TTC549 (cell line): ENCODE results near the gene HOXC4.

Source experiments
- FAIRE-seq: peaks from 2 replicates; lab custom pipeline; 2012; peaks lifted over from hg19 to GRCh38; lab: Jason Lieb, UNC

Gene HOXC4

GRCh38 chr12:54053751-54054741, at the start of gene HOXC4:
TSS of gene HOXC4 (plus strand) at chr12:54053835. CDS start at chr12:54053923, 88 bp downstream.
- FAIRE-seq, result no peak

- FAIRE-seq, result no peak
Measured at GRCh38 chr12:54004063-54004840, 49.4 kb upstream of the HOXC4 start.

GRCh38 chr12:54004841-54005530, 48.6 kb upstream of the HOXC4 start:
- no peak for FAIRE-seq

- no peak for FAIRE-seq
Measured at GRCh38 chr12:54005531-54005852, 48.1 kb upstream of the HOXC4 start.

- FAIRE-seq, result no peak
Measured at GRCh38 chr12:54005853-54006558, 47.6 kb upstream of the HOXC4 start.

GRCh38 chr12:54006559-54007220, 46.9 kb upstream of the HOXC4 start:
- no peak for FAIRE-seq

GRCh38 chr12:54007538-54008259, 45.9 kb upstream of the HOXC4 start:
- FAIRE-seq, result no peak

- FAIRE-seq, result no peak
Measured at GRCh38 chr12:54008260-54008552, 45.4 kb upstream of the HOXC4 start.

- FAIRE-seq, result no peak
Measured at GRCh38 chr12:54009171-54010052, 44.2 kb upstream of the HOXC4 start.

GRCh38 chr12:54010053-54010971, 43.3 kb upstream of the HOXC4 start:
- no peak for FAIRE-seq

GRCh38 chr12:54010972-54011664, 42.5 kb upstream of the HOXC4 start:
- FAIRE-seq, result no peak

- FAIRE-seq, result peak; percentile 43
Measured at GRCh38 chr12:54011665-54012532, 41.7 kb upstream of the HOXC4 start.

- FAIRE-seq, result no peak
Measured at GRCh38 chr12:54012631-54013409, 40.8 kb upstream of the HOXC4 start.

GRCh38 chr12:54014377-54015017, 39.1 kb upstream of the HOXC4 start:
- FAIRE-seq, result no peak

GRCh38 chr12:54015018-54015931, 38.4 kb upstream of the HOXC4 start:
- no peak for FAIRE-seq
